NT2/D1 (cell line): ENCODE measurements around the gene MAGI2.

Experiments
- SUZ12 ChIP-seq: IDR thresholded peaks from 2 replicates; pipeline ENCODE4 v1.6.1; 2011; ENCODE audit not compliant: insufficient read length, insufficient read depth; ENCODE audit errors: extremely low read depth
- YY1 ChIP-seq: IDR thresholded peaks from 2 replicates; pipeline ENCODE4 v1.6.1; 2011; ENCODE audit not compliant: insufficient read length, insufficient read depth

DNA sequence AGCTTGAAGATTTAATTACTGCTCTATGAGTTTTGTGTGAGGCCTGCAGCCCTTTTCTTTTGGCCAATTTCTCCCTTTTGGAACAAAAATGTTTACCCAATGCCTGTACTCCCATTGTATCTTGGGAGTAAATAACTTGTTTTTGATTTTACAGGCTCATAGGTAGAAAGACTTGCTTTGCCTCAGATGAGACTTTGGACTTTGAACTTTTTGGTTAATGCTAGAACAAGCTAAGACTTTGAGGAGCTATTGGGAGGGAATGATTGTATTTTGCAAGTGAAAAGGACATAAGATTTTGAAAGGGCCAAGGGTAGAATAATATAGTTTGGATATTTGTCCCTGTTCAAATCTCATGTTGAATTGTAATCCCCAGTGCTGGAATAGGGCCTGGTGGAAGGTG is 152.0 kb downstream of the MAGI2 start:
- no peak for TF ChIP-seq SUZ12
- no peak for TF ChIP-seq YY1
